K562 (cell line): Measurements from ENCODE around the gene HELLS. TPM values are rescaled to one million over a fixed set of nuclear protein-coding genes. Genes with fewer than 3 reads are reported as not detected.

Source experiments
- ATAC-seq: fragments of 200-7000 bp; cut with Tn5 transposase; 3 replicates; pipeline ENCODE4 v1.9.1; 2020; ENCODE audit warnings: moderate library complexity
- BruUV-seq: library from RNA; stranded (reverse); fragments of 400-500 nt; replicated peaks from 2 replicates; lab custom pipeline; 2021; lab: Mats Ljungman, UMichigan
- CTCF ChIA-PET: fragments of 300-600 bp; formaldehyde crosslinking; extraction: SDS; loops from one replicate; lab custom pipeline; 2021; ENCODE audit warnings: low intra/inter-chr PET ratio; lab: Yijun Ruan, JAX
- POLR2A ChIA-PET: fragments of 300-600, 350-650 bp; sonication (Branson Sonifier 250); formaldehyde crosslinking; extraction: SDS; loops from one replicate; lab custom pipeline; 2021; ENCODE audit warnings: antibody characterized with exemption, inconsistent platforms; lab: Yijun Ruan, JAX
- DNase-seq, 4 experiments: peaks; one replicate each; pipeline versions ENCODE4 v3.0.0 to v3.0.0-alpha.2; 2011 to 2018; ENCODE audit warnings: low spot score in 3 of 4, mixed read lengths in 3 of 4; ENCODE audit errors: extremely low read depth in 1 of 4
- FAIRE-seq: peaks from 2 replicates; lab custom pipeline; 2011; peaks lifted over from hg19 to GRCh38; lab: Jason Lieb, UNC
- H2AFZ ChIP-seq: 2 replicates; pipeline ENCODE4 v1.6.0; 2011; ENCODE audit warnings: low read depth, low read length, control low read depth, inconsistent platforms
- H3K27ac ChIP-seq: fragments of 200-600 bp; 3 replicates; pipeline ENCODE4 v1.8.0; 2011; ENCODE audit warnings: low read depth, mild to moderate bottlenecking, control low read depth, inconsistent platforms, low read length, moderate library complexity, mixed read lengths; ENCODE audit errors: extremely low read depth
- H3K27me3 ChIP-seq, 2 experiments: fragments of 300-600 bp in 1 of 2; 2 replicates in 1 of 2; 3 replicates in 1 of 2; pipeline versions ENCODE4 v1.6.0 to v1.8.0; 2011; ENCODE audit warnings: inconsistent platforms in 2 of 2, low read length in 2 of 2, mild to moderate bottlenecking in 1 of 2, mixed read lengths in 1 of 2, moderate library complexity in 1 of 2; ENCODE audit not compliant: control insufficient read depth in 2 of 2, insufficient read depth in 2 of 2
- H3K36me3 ChIP-seq: fragments of 300-600 bp; 3 replicates; pipeline ENCODE4 v1.8.0; 2011; ENCODE audit warnings: mild to moderate bottlenecking, low read length, inconsistent platforms; ENCODE audit not compliant: control insufficient read depth, insufficient read depth
- H3K4me1 ChIP-seq, 2 experiments: fragments of 200-600 bp in 1 of 2; replicated peaks in 1 of 2; 2 replicates in 1 of 2; 3 replicates in 1 of 2; pipeline versions ENCODE4 v1.5.1 to v1.8.0; 2011; ENCODE audit warnings: inconsistent platforms in 2 of 2, low read length in 2 of 2, mild to moderate bottlenecking in 1 of 2, mixed read lengths in 1 of 2, moderate library complexity in 1 of 2; ENCODE audit not compliant: control insufficient read depth in 2 of 2, insufficient read depth in 2 of 2
- H3K4me2 ChIP-seq: 2 replicates; pipeline ENCODE4 v1.6.1; 2011; ENCODE audit warnings: low read length, control low read depth, inconsistent platforms, mixed read lengths; ENCODE audit not compliant: insufficient read depth
- H3K4me3 ChIP-seq: fragments of 200-600 bp; sonication (generic), shearing (Covaris generic); 2 replicates; pipeline ENCODE4 v1.5.1; 2016; ENCODE audit warnings: control low read depth, inconsistent platforms
- H3K79me2 ChIP-seq: fragments of 200-600 bp; 3 replicates; pipeline ENCODE4 v1.8.0; 2011; ENCODE audit warnings: low read length, inconsistent platforms; ENCODE audit not compliant: control insufficient read depth, insufficient read depth
- H3K9ac ChIP-seq, 2 experiments: 2 replicates each; pipeline versions ENCODE4 v1.6.0 to v1.6.1; 2011; ENCODE audit warnings: low read depth in 2 of 2, low read length in 2 of 2, control low read depth in 1 of 2, inconsistent platforms in 1 of 2, mild to moderate bottlenecking in 1 of 2, mixed read lengths in 1 of 2; ENCODE audit not compliant: insufficient read depth in 1 of 2
- H3K9me1 ChIP-seq: one replicate; pipeline ENCODE4 v1.6.0; 2011; ENCODE audit warnings: inconsistent platforms, mild to moderate bottlenecking, low read length, moderate library complexity; ENCODE audit not compliant: control insufficient read depth, insufficient read depth
- H3K9me3 ChIP-seq: replicated peaks from 2 replicates; pipeline ENCODE4 v1.5.1; 2011; ENCODE audit warnings: low read depth, low read length, inconsistent platforms; ENCODE audit not compliant: control insufficient read depth, insufficient read depth
- H4K20me1 ChIP-seq: replicated peaks from 2 replicates; pipeline ENCODE4 v1.6.1; 2011; ENCODE audit warnings: low read length, inconsistent platforms, mixed read lengths; ENCODE audit not compliant: control insufficient read depth, insufficient read depth
- ATF4 ChIP-seq: fragments of 450-650 bp; formaldehyde crosslinking; IDR thresholded peaks from 2 replicates; pipeline ENCODE4 v1.4.0; 2022; ENCODE audit warnings: mild to moderate bottlenecking, moderate library complexity
- BACH1 ChIP-seq: fragments of 200-800 bp; sonication (Bioruptor generic); IDR thresholded peaks from 2 replicates; pipeline ENCODE4 v1.6.1; 2016; ENCODE audit warnings: missing genetic modification characterization, missing compliant biosample characterization
- CEBPG ChIP-seq, 3 experiments: fragments of 200-800 bp in 1 of 3; sonication (Bioruptor generic) in 1 of 3; sonication (generic) in 1 of 3; formaldehyde crosslinking in 1 of 3; IDR thresholded peaks in 2 of 3; conservative IDR thresholded peaks in 1 of 3; 2 replicates each; pipeline versions ENCODE4 v1.6.1 to v1.8.0; 2016 to 2022; ENCODE audit warnings: missing compliant biosample characterization in 2 of 3, missing genetic modification characterization in 2 of 3, mild to moderate bottlenecking in 1 of 3, missing genetic modification reagents in 1 of 3
- CTCF ChIP-seq, 3 experiments: IDR thresholded peaks in 2 of 3; conservative IDR thresholded peaks in 1 of 3; 2 replicates each; pipeline ENCODE4 v1.5.1; 2011 to 2012; ENCODE audit warnings: low read length in 3 of 3, mild to moderate bottlenecking in 3 of 3, control low read depth in 2 of 3, improper control_type of control experiment in 1 of 3, inconsistent platforms in 1 of 3, low read depth in 1 of 3, mixed read lengths in 1 of 3, moderate library complexity in 1 of 3; ENCODE audit not compliant: insufficient read depth in 2 of 3
- ETS2 ChIP-seq: IDR thresholded peaks from 2 replicates; pipeline ENCODE4 v1.6.1; 2016; ENCODE audit warnings: borderline replicate concordance, missing genetic modification characterization, mild to moderate bottlenecking, moderate library complexity, missing compliant biosample characterization; ENCODE audit not compliant: poor library complexity, severe bottlenecking
- NONO ChIP-seq, 2 experiments: fragments of 200-400 bp in 1 of 2; fragments of 450-650 bp in 1 of 2; formaldehyde crosslinking in 1 of 2; IDR thresholded peaks; 2 replicates each; pipeline ENCODE4 v1.6.1; 2017; ENCODE audit warnings: low read depth in 2 of 2, mild to moderate bottlenecking in 2 of 2, moderate library complexity in 2 of 2, low read length in 1 of 2
- RNF2 ChIP-seq: sonication (generic); IDR thresholded peaks from 2 replicates; pipeline ENCODE4 v1.6.1; 2016
- WGBS: fragments of 100-300 bp; shearing (Covaris generic); methylation state at CpG from one replicate; pipeline ENCODE4 v1.1.6; 2016; ENCODE audit warnings: low coverage, mixed read lengths; ENCODE audit not compliant: insufficient coverage; ENCODE audit errors: missing lambda C conversion rate; 5-methylcytosine and 5-hydroxymethylcytosine counted together
- in situ Hi-C: fragments of 300-500 bp; cut with MboI; formaldehyde crosslinking; loops from 4 replicates; pipeline ENCODE4 v1.15.0; 2018; ENCODE audit warnings: inconsistent platforms, mixed read lengths
- intact Hi-C: fragments of 100-400 bp; cut with micrococcal nuclease; formaldehyde crosslinking; loops from 2 replicates; pipeline ENCODE4 v1.14.2; 2022
- polyA plus RNA-seq, 8 experiments: library from polyadenylated mRNA; depleted of rRNA in 4 of 8; stranded (reverse) in 5 of 8; unstranded in 3 of 8; fragments of >200 nt; fragmentation: Nextera tagmentation in 2 of 8; fragmentation: Illumina TruSeq in 1 of 8; extraction: Ambion mirVana in 2 of 8; extraction: Trizol in 1 of 8; gene quantifications; 2 replicates each; pipeline versions ENCODE4 v1.2.1 to v1.2.3, GENCODE V29; 2011 to 2014; ENCODE audit warnings: inconsistent platforms in 1 of 8, missing spikeins in 1 of 8
- total RNA-seq, 7 experiments: library from RNA; depleted of rRNA in 6 of 7; stranded (reverse); fragments of >200 nt in 6 of 7; fragmentation: Illumina TruSeq in 2 of 7; extraction: Trizol in 2 of 7; gene quantifications; 2 replicates each; pipeline versions ENCODE4 v1.2.1 to v1.2.3, GENCODE V29; 2011 to 2021; ENCODE audit warnings: low replicate concordance in 1 of 7

Gene HELLS
- total and polyA plus RNA-seq, 9 of the 15 experiments (the other 6 are each of a cell fraction or from before 2014, with no cell fraction given), result 8.8 to 52.1 (median 24.7) TPM

GRCh38 chr10:94500063-94500462, 45.5 kb upstream of the HELLS start (continued):
- peak; percentile 20 to 47 (median 41); a peak in 3 of 6 replicates for TF ChIP-seq CTCF (IDR thresholded peaks at IDR 0.05 in 2 of 3, conservative IDR thresholded peaks at IDR 0.05 in 1 of 3; ENCODE audit: insufficient read depth in 2 of 3, low read depth in 1 of 3, low read length in 3 of 3)
- TF ChIP-seq RNF2, result no peak
- no peak for TF ChIP-seq BACH1 (tag)
- no peak for TF ChIP-seq ATF4 (CRISPR knock-in tag)
- no peak for TF ChIP-seq NONO (IDR thresholded peaks at IDR 0.05; ENCODE audit: low read depth in 2 of 2, low read length in 1 of 2)

- intact Hi-C loops, result no loop called here
- Histone ChIP-seq H3K9ac (no peak overlapping the region), H3K27ac (no peak overlapping the region), H3K9me3 (no peaks in the 10 kb centered on the region), H4K20me1 (no peaks in the 10 kb centered on the region), H3K4me3 (no peak overlapping the region), H3K4me2 (no peak overlapping the region), H3K9me1 (no peaks in the 10 kb centered on the region), H2AFZ (no peak overlapping the region), H3K27me3 (no peaks in the 10 kb centered on the region), H3K36me3 (no peaks in the 10 kb centered on the region), H3K4me1 (peaks cover 0 to 7% of the 10 kb centered on the region in 2 experiments; a peak in 2 of 5 replicates), H3K79me2 (no peaks in the 10 kb centered on the region)
- ChIA-PET POLR2A (no interaction called here), CTCF (no interaction called here)
- FAIRE-seq (no peak), ATAC-seq (no peak), DNase-seq (no peak)
- BruUV-seq, result no TSS peak
- 72% methylated on average over 5 of the region's 5 CpGs for whole genome bisulfite sequencing
- TF ChIP-seq ETS2 (no peak), CEBPG (CRISPR knock-in tag; IDR thresholded peaks at IDR 0.05) (no peak), CEBPG (tag; conservative IDR thresholded peaks at IDR 0.05 in 1 of 2, IDR thresholded peaks at IDR 0.05 in 1 of 2) (0 out of 4 replicates have a peak, but pooled peaks of 1 of the 2 experiments have one; percentile 13)
- in situ Hi-C loops, result no loop called here
These were observed 24.0 kb upstream of the HELLS start for GRCh38 chr10:94521276-94522250.
